ENCODE results near the gene HOXB4.

DNA sequence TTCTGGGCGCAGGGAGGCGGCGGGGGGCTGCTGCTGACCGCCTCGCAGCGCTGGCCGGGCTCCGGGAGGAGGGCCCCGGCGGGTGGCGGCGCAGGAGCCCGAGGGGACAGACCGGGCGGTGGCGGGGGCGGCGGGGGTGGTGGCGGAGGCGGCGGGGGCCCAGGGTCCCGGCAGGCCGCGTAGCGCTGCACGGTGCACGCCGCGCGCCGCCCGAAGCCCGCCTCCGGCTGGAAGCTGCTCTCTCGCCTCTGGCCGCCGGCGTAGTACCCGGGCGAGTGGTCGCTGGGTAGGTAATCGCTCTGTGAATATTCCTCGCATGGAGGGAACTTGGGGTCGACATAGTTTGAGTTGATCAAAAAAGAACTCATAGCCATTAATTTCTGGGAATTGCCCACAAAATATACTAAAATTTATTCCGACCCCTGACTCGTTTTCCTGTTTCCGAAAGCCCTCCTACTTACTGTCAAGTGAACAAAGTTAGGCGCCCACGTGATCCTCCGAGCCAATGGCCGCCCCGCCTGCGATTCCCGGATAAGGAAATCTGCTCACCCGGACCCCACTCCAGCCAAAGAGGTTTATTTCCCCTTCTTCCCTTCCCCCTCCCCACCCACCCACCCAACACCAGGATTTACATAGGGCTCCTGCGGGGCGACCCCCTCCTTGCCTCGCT, at the start of gene HOXB4:
- TF ChIP-seq MXI1 (IDR thresholded peaks at IDR 0.05; ENCODE audit: low read depth, low read length) (no peak), SMC3 (IDR thresholded peaks at IDR 0.05; ENCODE audit: low read depth, low read length) (no peak), EP300 (IDR thresholded peaks at IDR 0.05; ENCODE audit: borderline replicate concordance in 1 of 2, low read depth in 1 of 2, low read length in 1 of 2) (no peak), FOXM1 (IDR thresholded peaks at IDR 0.05; ENCODE audit: low read depth) (no peak), NRF1 (IDR thresholded peaks at IDR 0.05; ENCODE audit: low read depth, low read length) (no peak)
- TF ChIP-seq, protein P1, sequence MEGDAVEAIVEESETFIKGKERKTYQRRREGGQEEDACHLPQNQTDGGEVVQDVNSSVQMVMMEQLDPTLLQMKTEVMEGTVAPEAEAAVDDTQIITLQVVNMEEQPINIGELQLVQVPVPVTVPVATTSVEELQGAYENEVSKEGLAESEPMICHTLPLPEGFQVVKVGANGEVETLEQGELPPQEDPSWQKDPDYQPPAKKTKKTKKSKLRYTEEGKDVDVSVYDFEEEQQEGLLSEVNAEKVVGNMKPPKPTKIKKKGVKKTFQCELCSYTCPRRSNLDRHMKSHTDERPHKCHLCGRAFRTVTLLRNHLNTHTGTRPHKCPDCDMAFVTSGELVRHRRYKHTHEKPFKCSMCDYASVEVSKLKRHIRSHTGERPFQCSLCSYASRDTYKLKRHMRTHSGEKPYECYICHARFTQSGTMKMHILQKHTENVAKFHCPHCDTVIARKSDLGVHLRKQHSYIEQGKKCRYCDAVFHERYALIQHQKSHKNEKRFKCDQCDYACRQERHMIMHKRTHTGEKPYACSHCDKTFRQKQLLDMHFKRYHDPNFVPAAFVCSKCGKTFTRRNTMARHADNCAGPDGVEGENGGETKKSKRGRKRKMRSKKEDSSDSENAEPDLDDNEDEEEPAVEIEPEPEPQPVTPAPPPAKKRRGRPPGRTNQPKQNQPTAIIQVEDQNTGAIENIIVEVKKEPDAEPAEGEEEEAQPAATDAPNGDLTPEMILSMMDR (IDR thresholded peaks at IDR 0.05): no peak

Data from SK-N-SH (cell line).